ENCODE results near the gene DHRS11.

Gene DHRS11

GRCh38 chr17:36650096-36650775 is 58.6 kb downstream of the DHRS11 start:
- DNase-seq (ENCODE audit: low read depth in 2 of 3, low spot score in 1 of 3) = no peak
